Smooth muscle cell (in vitro differentiated cells): Measurements from ENCODE around the gene GPRC5A. TPM values are rescaled to one million over a fixed set of nuclear protein-coding genes. Genes with fewer than 3 reads are reported as not detected.

Experiments
- DNase-seq: peaks from one replicate; lab custom pipeline; 2025; ENCODE audit not compliant: unreplicated experiment; lab: John Stamatoyannopoulos, UW
- H2AFZ ChIP-seq: fragments of 200-600 bp; sonication (generic); 2 replicates; pipeline ENCODE4 v1.6.0; 2016; ENCODE audit warnings: antibody characterized with exemption, low read depth, mild to moderate bottlenecking
- H3F3A ChIP-seq: fragments of 200-600 bp; sonication (generic); 2 replicates; pipeline ENCODE4 v1.6.0; 2017; ENCODE audit warnings: antibody characterized with exemption, low read depth
- H3K27ac ChIP-seq: fragments of 200-600 bp; sonication (generic); 2 replicates; pipeline ENCODE4 v1.5.1; 2016; ENCODE audit warnings: low read depth, mild to moderate bottlenecking
- H3K27me3 ChIP-seq: fragments of 200-600 bp; sonication (generic); 2 replicates; pipeline ENCODE4 v1.6.1; 2016; ENCODE audit warnings: low read depth, mild to moderate bottlenecking
- H3K36me3 ChIP-seq: fragments of 200-600 bp; sonication (generic); 2 replicates; pipeline ENCODE4 v1.5.1; 2016; ENCODE audit warnings: low read depth
- H3K4me1 ChIP-seq: fragments of 200-600 bp; sonication (generic); 2 replicates; pipeline ENCODE4 v1.5.1; 2016; ENCODE audit warnings: low read depth
- H3K4me2 ChIP-seq: fragments of 200-600 bp; sonication (generic); 2 replicates; pipeline ENCODE4 v1.6.0; 2016; ENCODE audit warnings: mild to moderate bottlenecking
- H3K4me3 ChIP-seq: fragments of 200-600 bp; sonication (generic); 2 replicates; pipeline ENCODE4 v1.5.1; 2016; ENCODE audit warnings: mild to moderate bottlenecking
- H3K79me2 ChIP-seq: fragments of 200-600 bp; sonication (generic); 2 replicates; pipeline ENCODE4 v1.6.0; 2016; ENCODE audit warnings: low read depth, mild to moderate bottlenecking
- H3K9ac ChIP-seq: fragments of 200-600 bp; sonication (generic); 2 replicates; pipeline ENCODE4 v1.6.0; 2016; ENCODE audit warnings: low read depth
- H3K9me3 ChIP-seq: fragments of 200-600 bp; sonication (generic); replicated peaks from 2 replicates; pipeline ENCODE4 v1.5.1; 2016; ENCODE audit warnings: low read depth
- H4K20me1 ChIP-seq: fragments of 200-600 bp; sonication (generic); 2 replicates; pipeline ENCODE4 v1.6.0; 2016; ENCODE audit warnings: low read depth
- CTCF ChIP-seq: fragments of 200-600 bp; sonication (generic); IDR thresholded peaks from 2 replicates; pipeline ENCODE4 v1.5.1; 2017; ENCODE audit warnings: borderline replicate concordance, mild to moderate bottlenecking, antibody characterized with exemption; ENCODE audit not compliant: insufficient read depth, poor library complexity, severe bottlenecking
- WGBS: methylation state at CpG from one replicate; pipeline ENCODE4 v1.1.7; 2016; ENCODE audit warnings: low lambda C conversion rate; 5-methylcytosine and 5-hydroxymethylcytosine counted together
- polyA plus RNA-seq: library from polyadenylated mRNA; unstranded; fragments of >200 nt; fragmentation: Nextera tagmentation; extraction: Ambion mirVana; gene quantifications from 2 replicates; pipeline ENCODE4 v1.2.1, GENCODE V29; 2016
- total RNA-seq: library from RNA; depleted of rRNA; stranded (reverse); fragments of >200 nt; gene quantifications from 2 replicates; pipeline ENCODE4 v1.2.3, GENCODE V29; 2014

The GPRC5A gene
- total and polyA plus RNA-seq, 2 experiments from 2014 or later, result 13.6 to 39.2 TPM

- H2AFZ ChIP-seq, result no peak overlapping the region
- no peaks in the 10 kb centered on the region for H3K27me3 ChIP-seq
- no peak overlapping the region for H3K4me2 ChIP-seq
- H3K36me3 ChIP-seq, result no peaks in the 10 kb centered on the region
- H3K4me1 ChIP-seq, result no peaks in the 10 kb centered on the region
- H3K27ac ChIP-seq, result peak overlapping the region; percentile 37
- no peak for TF ChIP-seq CTCF
- no peak overlapping the region for H3K4me3 ChIP-seq
- no peak for DNase-seq
- 29% methylated on average over 1 of the region's 1 CpG for WGBS
- no peaks in the 10 kb centered on the region for H3K9me3 ChIP-seq
- no peaks in the 10 kb centered on the region for H3K79me2 ChIP-seq
- no peak overlapping the region for H3K9ac ChIP-seq
- no peaks in the 10 kb centered on the region for H4K20me1 ChIP-seq
- no peaks in the 10 kb centered on the region for H3F3A ChIP-seq
Observed at GRCh38 chr12:12925388-12925787, 34.0 kb downstream of the GPRC5A start.

GRCh38 chr12:12926571-12927071, 35.3 kb downstream of the GPRC5A start:
- no peaks in the 10 kb centered on the region for H3K4me1 ChIP-seq
- H3K9me3 ChIP-seq, result no peaks in the 10 kb centered on the region
- no peak for DNase-seq
- H3K27me3 ChIP-seq, result no peaks in the 10 kb centered on the region
- H4K20me1 ChIP-seq, result no peaks in the 10 kb centered on the region
- 58% methylated on average over 18 of the region's 18 CpGs for WGBS
- no peak overlapping the region for H3K9ac ChIP-seq
- H3K79me2 ChIP-seq, result no peaks in the 10 kb centered on the region
- peak overlapping the region; percentile 70 for H3K4me2 ChIP-seq
- peak overlapping the region; percentile 19 for H2AFZ ChIP-seq
- TF ChIP-seq CTCF, result no peak
- no peak overlapping the region for H3K4me3 ChIP-seq
- no peaks in the 10 kb centered on the region for H3K36me3 ChIP-seq
- no peaks in the 10 kb centered on the region for H3F3A ChIP-seq
- no peak overlapping the region for H3K27ac ChIP-seq

- no peak for TF ChIP-seq CTCF
- DNase-seq, result no peak
- H3K79me2 ChIP-seq, result no peaks in the 10 kb centered on the region
- H3F3A ChIP-seq, result no peaks in the 10 kb centered on the region
- no peak overlapping the region for H3K27ac ChIP-seq
- H3K27me3 ChIP-seq, result no peaks in the 10 kb centered on the region
- H3K9ac ChIP-seq, result no peak overlapping the region
- no peaks in the 10 kb centered on the region for H3K36me3 ChIP-seq
- H4K20me1 ChIP-seq, result no peaks in the 10 kb centered on the region
- H3K4me1 ChIP-seq, result no peaks in the 10 kb centered on the region
- H3K4me2 ChIP-seq, result no peak overlapping the region
- no peak overlapping the region for H3K4me3 ChIP-seq
- H2AFZ ChIP-seq, result no peak overlapping the region
- 95% methylated on average over 27 of the region's 27 CpGs for WGBS
- H3K9me3 ChIP-seq, result no peaks in the 10 kb centered on the region
Observed at GRCh38 chr12:12927211-12928079, 36.1 kb downstream of the GPRC5A start.
